Loucy (cell line): ENCODE results near the gene GALNT18.

Source experiments
- EZH2phosphoT487 ChIP-seq: fragments of 200-600 bp; IDR thresholded peaks from 2 replicates; pipeline ENCODE4 v1.6.1; 2018; ENCODE audit warnings: antibody characterized with exemption, mild to moderate bottlenecking, moderate library complexity, borderline replicate concordance
- TF ChIP-seq, protein P1 (sequence below): fragments of 200-600 bp; sonication (generic); conservative IDR thresholded peaks from 2 replicates; pipeline ENCODE4 v1.5.1; 2014; ENCODE audit warnings: mild to moderate bottlenecking, antibody characterized with exemption, low read length

DNA sequence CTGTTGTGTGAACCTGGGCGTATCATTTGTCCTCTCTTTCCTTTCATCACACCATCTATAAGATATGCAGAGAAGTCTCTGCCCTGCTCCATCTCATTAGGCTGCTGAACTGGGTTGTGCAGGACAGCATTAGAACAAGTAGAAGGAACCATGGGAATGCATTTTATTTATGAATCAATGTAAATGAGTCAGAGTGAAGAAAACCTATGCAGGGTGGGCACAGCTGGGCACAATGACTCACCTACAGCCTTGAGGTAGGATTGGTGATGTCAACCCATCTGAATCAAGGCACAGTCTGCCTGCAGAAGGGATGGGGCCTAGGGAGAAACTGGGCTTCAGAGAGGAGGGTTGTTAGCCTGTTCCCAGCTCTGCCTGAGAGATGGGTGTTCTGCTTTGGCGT is 392.2 kb downstream of the GALNT18 start:
- TF ChIP-seq, protein P1, sequence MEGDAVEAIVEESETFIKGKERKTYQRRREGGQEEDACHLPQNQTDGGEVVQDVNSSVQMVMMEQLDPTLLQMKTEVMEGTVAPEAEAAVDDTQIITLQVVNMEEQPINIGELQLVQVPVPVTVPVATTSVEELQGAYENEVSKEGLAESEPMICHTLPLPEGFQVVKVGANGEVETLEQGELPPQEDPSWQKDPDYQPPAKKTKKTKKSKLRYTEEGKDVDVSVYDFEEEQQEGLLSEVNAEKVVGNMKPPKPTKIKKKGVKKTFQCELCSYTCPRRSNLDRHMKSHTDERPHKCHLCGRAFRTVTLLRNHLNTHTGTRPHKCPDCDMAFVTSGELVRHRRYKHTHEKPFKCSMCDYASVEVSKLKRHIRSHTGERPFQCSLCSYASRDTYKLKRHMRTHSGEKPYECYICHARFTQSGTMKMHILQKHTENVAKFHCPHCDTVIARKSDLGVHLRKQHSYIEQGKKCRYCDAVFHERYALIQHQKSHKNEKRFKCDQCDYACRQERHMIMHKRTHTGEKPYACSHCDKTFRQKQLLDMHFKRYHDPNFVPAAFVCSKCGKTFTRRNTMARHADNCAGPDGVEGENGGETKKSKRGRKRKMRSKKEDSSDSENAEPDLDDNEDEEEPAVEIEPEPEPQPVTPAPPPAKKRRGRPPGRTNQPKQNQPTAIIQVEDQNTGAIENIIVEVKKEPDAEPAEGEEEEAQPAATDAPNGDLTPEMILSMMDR, result no peak
- TF ChIP-seq EZH2phosphoT487, result no peak
